Measurements from ENCODE around the gene DHRS4L2. TPM values are rescaled to one million over a fixed set of nuclear protein-coding genes. Genes with fewer than 3 reads are reported as not detected.
"Not testable (repeated sequence)": the region's sequence is repeated elsewhere in the genome, so short reads cannot be mapped to it uniquely, and the experiment has no call there.

The DHRS4L2 gene
- polyA plus RNA-seq (ENCODE audit: insufficient read length in 4 of 4), result 10 to 100 TPM; 27.6 to 52.8 (median 31.4) TPM

- peak in 2 of 4 donors; percentile 26 to 50 for DNase-seq (ENCODE audit: low read depth in 4 of 4, low spot score in 3 of 4)
These were observed at the start of gene DHRS4L2 for GRCh38 chr14:23988607-23989363. DHRS4L2 (plus strand) TSS chr14:23988929; CDS start chr14:23988948, 19 bp downstream.

- no peak for DNase-seq (ENCODE audit: low read depth in 4 of 4, low spot score in 3 of 4)
These were observed 49.0 kb upstream of the DHRS4L2 start for GRCh38 chr14:23939607-23940326.

GRCh38 chr14:23941230-23941629 is 47.5 kb upstream of the DHRS4L2 start:
- DNase-seq (ENCODE audit: low read depth in 4 of 4, low spot score in 3 of 4), result no peak

- no peak for DNase-seq (ENCODE audit: low read depth in 4 of 4, low spot score in 3 of 4)
These were observed 47.1 kb upstream of the DHRS4L2 start for GRCh38 chr14:23941669-23942068.

GRCh38 chr14:23942587-23942986 is 46.1 kb upstream of the DHRS4L2 start:
- DNase-seq (ENCODE audit: low read depth in 4 of 4, low spot score in 3 of 4), result no peak

GRCh38 chr14:23949069-23949468 is 39.7 kb upstream of the DHRS4L2 start:
- not testable (repeated sequence) for DNase-seq (ENCODE audit: low read depth in 4 of 4, low spot score in 3 of 4)

GRCh38 chr14:23950411-23951135 is 38.2 kb upstream of the DHRS4L2 start:
- no peak for DNase-seq (ENCODE audit: low read depth in 4 of 4, low spot score in 3 of 4)

- not testable (repeated sequence) for DNase-seq (ENCODE audit: low read depth in 4 of 4, low spot score in 3 of 4)
These were observed 37.6 kb upstream of the DHRS4L2 start for GRCh38 chr14:23951136-23951466.

- DNase-seq (ENCODE audit: low read depth in 4 of 4, low spot score in 3 of 4), result no peak
These were observed 37.0 kb upstream of the DHRS4L2 start for GRCh38 chr14:23951590-23952201.

GRCh38 chr14:23953116-23953463 is 35.6 kb upstream of the DHRS4L2 start:
- not testable (repeated sequence) for DNase-seq (ENCODE audit: low read depth in 4 of 4, low spot score in 3 of 4)

GRCh38 chr14:23953464-23954278 is 35.1 kb upstream of the DHRS4L2 start, which contains the start of gene DHRS4:
DHRS4 (plus strand) TSS chr14:23953770; CDS start chr14:23953789, 19 bp downstream.
- DNase-seq (ENCODE audit: low read depth in 4 of 4, low spot score in 3 of 4), result peak in 3 of 4 donors; percentile 68 to 74 (median 68)

- DNase-seq (ENCODE audit: low read depth in 4 of 4, low spot score in 3 of 4), result not testable (repeated sequence)
These were observed 34.5 kb upstream of the DHRS4L2 start for GRCh38 chr14:23954279-23954614.

GRCh38 chr14:23954965-23955364 is 33.8 kb upstream of the DHRS4L2 start:
- DNase-seq (ENCODE audit: low read depth in 4 of 4, low spot score in 3 of 4), result not testable (repeated sequence)

GRCh38 chr14:23955811-23956210 is 32.9 kb upstream of the DHRS4L2 start:
- not testable (repeated sequence) for DNase-seq (ENCODE audit: low read depth in 4 of 4, low spot score in 3 of 4)

- not testable (repeated sequence) for DNase-seq (ENCODE audit: low read depth in 4 of 4, low spot score in 3 of 4)
These were observed 30.7 kb upstream of the DHRS4L2 start for GRCh38 chr14:23957913-23958569.

- not testable (repeated sequence) for DNase-seq (ENCODE audit: low read depth in 4 of 4, low spot score in 3 of 4)
These were observed 27.8 kb upstream of the DHRS4L2 start for GRCh38 chr14:23960899-23961298.

- DNase-seq (ENCODE audit: low read depth in 4 of 4, low spot score in 3 of 4), result not testable (repeated sequence)
These were observed 27.0 kb upstream of the DHRS4L2 start for GRCh38 chr14:23961704-23962103.

- not testable (repeated sequence) for DNase-seq (ENCODE audit: low read depth in 4 of 4, low spot score in 3 of 4)
These were observed 19.6 kb upstream of the DHRS4L2 start for GRCh38 chr14:23969130-23969480.

- not testable (repeated sequence) for DNase-seq (ENCODE audit: low read depth in 4 of 4, low spot score in 3 of 4)
These were observed 19.0 kb upstream of the DHRS4L2 start for GRCh38 chr14:23969481-23970282.

Data from left renal pelvis (tissue), 4 donors.